HepG2 (cell line): ENCODE measurements around the gene ATP7B. TPM values are rescaled to one million over a fixed set of nuclear protein-coding genes. Genes with fewer than 3 reads are reported as not detected.

Source experiments
- BCL6 ChIP-seq: IDR thresholded peaks from 2 replicates; pipeline ENCODE4 v1.6.1; 2016; ENCODE audit warnings: missing genetic modification reagents, missing compliant biosample characterization
- CEBPB ChIP-seq: IDR thresholded peaks from 2 replicates; pipeline ENCODE4 v1.6.1; 2011; ENCODE audit warnings: low read depth, low read length, improper control_type of control experiment, borderline replicate concordance
- NCOA1 ChIP-seq: sonication (generic); formaldehyde crosslinking; IDR thresholded peaks from 2 replicates; pipeline ENCODE4 v1.9.0; 2021; ENCODE audit warnings: missing genetic modification reagents
- SRSF9 ChIP-seq: fragments of 200-400 bp; formaldehyde crosslinking; IDR thresholded peaks from 2 replicates; pipeline ENCODE4 v1.6.1; 2018; ENCODE audit warnings: borderline replicate concordance, mild to moderate bottlenecking, low read depth, low read length; ENCODE audit not compliant: insufficient read depth, poor library complexity, severe bottlenecking
- ZC3H4 ChIP-seq: sonication (generic); formaldehyde crosslinking; IDR thresholded peaks from 2 replicates; pipeline ENCODE4 v1.4.0; 2020; ENCODE audit warnings: missing genetic modification reagents, borderline replicate concordance
- ZNF205 ChIP-seq: IDR thresholded peaks from 2 replicates; pipeline ENCODE4 v1.6.1; 2018; ENCODE audit warnings: missing biosample characterization, missing genetic modification reagents
- ZNF333 ChIP-seq: sonication (generic); formaldehyde crosslinking; IDR thresholded peaks from 2 replicates; pipeline ENCODE4 v1.4.0; 2020; ENCODE audit warnings: mild to moderate bottlenecking, missing genetic modification reagents, borderline replicate concordance
- ZNF598 ChIP-seq: sonication (generic); formaldehyde crosslinking; IDR thresholded peaks from 2 replicates; pipeline ENCODE4 v1.5.1; 2020; ENCODE audit warnings: mild to moderate bottlenecking, missing genetic modification reagents, borderline replicate concordance
- polyA plus RNA-seq, 8 experiments: library from polyadenylated mRNA; depleted of rRNA in 3 of 8; stranded (reverse) in 7 of 8; unstranded in 1 of 8; fragments of >200 nt; fragmentation: Illumina TruSeq in 4 of 8; extraction: Trizol in 4 of 8; gene quantifications; 2 replicates each; pipeline versions ENCODE4 v1.2.1 to v1.2.3, GENCODE V29; 2011 to 2016; ENCODE audit warnings: low read depth in 4 of 8, missing spikeins in 1 of 8, mixed read lengths in 1 of 8; ENCODE audit not compliant: insufficient read depth in 1 of 8
- total RNA-seq, 5 experiments: library from RNA; depleted of rRNA; stranded (reverse); fragments of >200 nt; fragmentation: Illumina TruSeq; extraction: Trizol; gene quantifications; 2 replicates each; pipeline ENCODE4 v1.2.3, GENCODE V29; 2016; ENCODE audit warnings: low read depth in 1 of 5
- TF ChIP-seq, protein P1 (sequence below): sonication (generic); formaldehyde crosslinking; IDR thresholded peaks from 2 replicates; pipeline ENCODE4 v1.5.0; 2020; ENCODE audit warnings: missing genetic modification reagents
- TF ChIP-seq, protein P2 (sequence below): sonication (generic); formaldehyde crosslinking; IDR thresholded peaks from 2 replicates; pipeline ENCODE4 v1.4.0; 2020; ENCODE audit warnings: missing genetic modification reagents
- TF ChIP-seq, protein P3 (sequence below): sonication (generic); formaldehyde crosslinking; IDR thresholded peaks from 2 replicates; pipeline ENCODE4 v1.5.1; 2020; ENCODE audit warnings: missing genetic modification reagents, mild to moderate bottlenecking, borderline replicate concordance
- TF ChIP-seq, protein P4 (sequence below): sonication (generic); formaldehyde crosslinking; IDR thresholded peaks from 2 replicates; pipeline ENCODE4 v1.4.0; 2020; ENCODE audit warnings: mild to moderate bottlenecking, missing genetic modification reagents, borderline replicate concordance
- TF ChIP-seq, protein P5 (sequence below): IDR thresholded peaks from 2 replicates; pipeline ENCODE4 v1.6.1; 2016; ENCODE audit warnings: mild to moderate bottlenecking, missing biosample characterization, missing genetic modification reagents
- TF ChIP-seq, protein P6 (sequence below): sonication (generic); formaldehyde crosslinking; IDR thresholded peaks from 2 replicates; pipeline ENCODE4 v1.5.1; 2020; ENCODE audit warnings: mild to moderate bottlenecking, moderate library complexity, missing genetic modification reagents

ATP7B gene
- total and polyA plus RNA-seq, 2 of the 13 experiments (the other 11 are each of a cell fraction or from before 2014, with no cell fraction given), result 31.8 to 57.4 TPM

DNA sequence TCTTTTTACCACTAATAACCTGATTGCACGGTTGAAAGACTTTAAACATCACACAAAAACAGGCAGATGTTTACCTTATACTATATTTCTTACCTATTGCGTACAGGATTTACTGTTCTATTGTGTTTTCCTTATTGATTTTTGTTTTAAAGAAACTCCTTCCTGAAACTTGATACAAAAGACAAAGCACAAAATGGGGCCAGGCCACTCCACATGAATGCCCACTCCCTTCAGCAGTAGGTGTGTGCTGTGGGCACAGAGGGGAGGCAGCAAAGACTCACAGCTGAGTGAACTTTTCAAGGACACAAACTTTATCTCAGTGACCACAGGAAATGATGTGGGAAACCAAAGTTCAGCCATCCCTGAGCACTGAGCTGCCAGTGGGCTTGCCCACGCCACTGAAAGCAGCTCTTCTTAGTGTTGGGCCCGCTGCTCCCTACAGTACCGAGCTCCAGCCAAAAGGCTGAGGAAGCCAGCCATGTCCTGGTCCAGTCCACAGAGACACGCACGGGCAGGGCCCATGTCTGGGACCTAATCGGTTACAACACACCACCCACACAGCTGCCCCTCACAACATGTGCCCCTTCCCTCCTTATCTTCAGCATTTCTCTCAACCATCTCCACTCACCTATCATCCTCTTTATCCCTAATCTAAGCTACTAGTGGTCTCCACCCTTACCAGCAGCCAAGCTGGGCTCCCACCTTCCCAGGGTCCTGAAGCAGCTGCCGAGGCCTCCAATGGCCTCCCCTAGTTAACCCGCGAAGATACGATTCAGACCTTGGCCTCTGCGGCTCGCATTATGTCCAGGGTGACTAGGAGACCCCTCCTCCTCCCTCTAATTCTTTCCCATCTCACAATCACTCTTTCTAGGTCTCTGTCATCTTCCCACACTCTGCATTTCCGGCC, 39.5 kb downstream of the ATP7B start (continued):
- TF ChIP-seq, protein P1, sequence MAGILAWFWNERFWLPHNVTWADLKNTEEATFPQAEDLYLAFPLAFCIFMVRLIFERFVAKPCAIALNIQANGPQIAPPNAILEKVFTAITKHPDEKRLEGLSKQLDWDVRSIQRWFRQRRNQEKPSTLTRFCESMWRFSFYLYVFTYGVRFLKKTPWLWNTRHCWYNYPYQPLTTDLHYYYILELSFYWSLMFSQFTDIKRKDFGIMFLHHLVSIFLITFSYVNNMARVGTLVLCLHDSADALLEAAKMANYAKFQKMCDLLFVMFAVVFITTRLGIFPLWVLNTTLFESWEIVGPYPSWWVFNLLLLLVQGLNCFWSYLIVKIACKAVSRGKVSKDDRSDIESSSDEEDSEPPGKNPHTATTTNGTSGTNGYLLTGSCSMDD (CRISPR knock-in tag), result no peak
- TF ChIP-seq CEBPB, result no peak
- no peak for TF ChIP-seq NCOA1 (CRISPR knock-in tag)
- no peak for TF ChIP-seq ZNF205 (CRISPR knock-in tag)
- no peak for TF ChIP-seq ZNF598 (CRISPR knock-in tag)
- no peak for TF ChIP-seq SRSF9
- TF ChIP-seq, protein P2, sequence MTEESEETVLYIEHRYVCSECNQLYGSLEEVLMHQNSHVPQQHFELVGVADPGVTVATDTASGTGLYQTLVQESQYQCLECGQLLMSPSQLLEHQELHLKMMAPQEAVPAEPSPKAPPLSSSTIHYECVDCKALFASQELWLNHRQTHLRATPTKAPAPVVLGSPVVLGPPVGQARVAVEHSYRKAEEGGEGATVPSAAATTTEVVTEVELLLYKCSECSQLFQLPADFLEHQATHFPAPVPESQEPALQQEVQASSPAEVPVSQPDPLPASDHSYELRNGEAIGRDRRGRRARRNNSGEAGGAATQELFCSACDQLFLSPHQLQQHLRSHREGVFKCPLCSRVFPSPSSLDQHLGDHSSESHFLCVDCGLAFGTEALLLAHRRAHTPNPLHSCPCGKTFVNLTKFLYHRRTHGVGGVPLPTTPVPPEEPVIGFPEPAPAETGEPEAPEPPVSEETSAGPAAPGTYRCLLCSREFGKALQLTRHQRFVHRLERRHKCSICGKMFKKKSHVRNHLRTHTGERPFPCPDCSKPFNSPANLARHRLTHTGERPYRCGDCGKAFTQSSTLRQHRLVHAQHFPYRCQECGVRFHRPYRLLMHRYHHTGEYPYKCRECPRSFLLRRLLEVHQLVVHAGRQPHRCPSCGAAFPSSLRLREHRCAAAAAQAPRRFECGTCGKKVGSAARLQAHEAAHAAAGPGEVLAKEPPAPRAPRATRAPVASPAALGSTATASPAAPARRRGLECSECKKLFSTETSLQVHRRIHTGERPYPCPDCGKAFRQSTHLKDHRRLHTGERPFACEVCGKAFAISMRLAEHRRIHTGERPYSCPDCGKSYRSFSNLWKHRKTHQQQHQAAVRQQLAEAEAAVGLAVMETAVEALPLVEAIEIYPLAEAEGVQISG (CRISPR knock-in tag), result peak; percentile 35; the same call in 1 of the 2 replicates
- TF ChIP-seq, protein P3, sequence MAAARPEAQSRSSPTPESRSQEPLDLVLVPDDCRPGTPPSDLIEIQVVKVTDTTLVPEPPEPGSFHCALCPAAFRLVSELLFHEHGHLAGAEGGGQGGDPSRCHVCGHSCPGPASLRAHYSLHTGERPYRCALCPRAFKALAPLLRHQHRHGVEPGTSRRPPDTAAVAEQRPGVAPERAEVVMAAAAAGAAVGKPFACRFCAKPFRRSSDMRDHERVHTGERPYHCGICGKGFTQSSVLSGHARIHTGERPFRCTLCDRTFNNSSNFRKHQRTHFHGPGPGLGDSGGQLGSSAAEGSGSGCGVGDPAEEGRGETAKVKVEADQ (CRISPR knock-in tag), result no peak
- TF ChIP-seq, protein P4, sequence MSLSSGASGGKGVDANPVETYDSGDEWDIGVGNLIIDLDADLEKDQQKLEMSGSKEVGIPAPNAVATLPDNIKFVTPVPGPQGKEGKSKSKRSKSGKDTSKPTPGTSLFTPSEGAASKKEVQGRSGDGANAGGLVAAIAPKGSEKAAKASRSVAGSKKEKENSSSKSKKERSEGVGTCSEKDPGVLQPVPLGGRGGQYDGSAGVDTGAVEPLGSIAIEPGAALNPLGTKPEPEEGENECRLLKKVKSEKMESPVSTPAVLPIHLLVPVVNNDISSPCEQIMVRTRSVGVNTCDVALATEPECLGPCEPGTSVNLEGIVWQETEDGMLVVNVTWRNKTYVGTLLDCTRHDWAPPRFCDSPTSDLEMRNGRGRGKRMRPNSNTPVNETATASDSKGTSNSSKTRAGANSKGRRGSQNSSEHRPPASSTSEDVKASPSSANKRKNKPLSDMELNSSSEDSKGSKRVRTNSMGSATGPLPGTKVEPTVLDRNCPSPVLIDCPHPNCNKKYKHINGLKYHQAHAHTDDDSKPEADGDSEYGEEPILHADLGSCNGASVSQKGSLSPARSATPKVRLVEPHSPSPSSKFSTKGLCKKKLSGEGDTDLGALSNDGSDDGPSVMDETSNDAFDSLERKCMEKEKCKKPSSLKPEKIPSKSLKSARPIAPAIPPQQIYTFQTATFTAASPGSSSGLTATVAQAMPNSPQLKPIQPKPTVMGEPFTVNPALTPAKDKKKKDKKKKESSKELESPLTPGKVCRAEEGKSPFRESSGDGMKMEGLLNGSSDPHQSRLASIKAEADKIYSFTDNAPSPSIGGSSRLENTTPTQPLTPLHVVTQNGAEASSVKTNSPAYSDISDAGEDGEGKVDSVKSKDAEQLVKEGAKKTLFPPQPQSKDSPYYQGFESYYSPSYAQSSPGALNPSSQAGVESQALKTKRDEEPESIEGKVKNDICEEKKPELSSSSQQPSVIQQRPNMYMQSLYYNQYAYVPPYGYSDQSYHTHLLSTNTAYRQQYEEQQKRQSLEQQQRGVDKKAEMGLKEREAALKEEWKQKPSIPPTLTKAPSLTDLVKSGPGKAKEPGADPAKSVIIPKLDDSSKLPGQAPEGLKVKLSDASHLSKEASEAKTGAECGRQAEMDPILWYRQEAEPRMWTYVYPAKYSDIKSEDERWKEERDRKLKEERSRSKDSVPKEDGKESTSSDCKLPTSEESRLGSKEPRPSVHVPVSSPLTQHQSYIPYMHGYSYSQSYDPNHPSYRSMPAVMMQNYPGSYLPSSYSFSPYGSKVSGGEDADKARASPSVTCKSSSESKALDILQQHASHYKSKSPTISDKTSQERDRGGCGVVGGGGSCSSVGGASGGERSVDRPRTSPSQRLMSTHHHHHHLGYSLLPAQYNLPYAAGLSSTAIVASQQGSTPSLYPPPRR, result no peak
- 0 out of 2 replicates have a peak, but pooled peaks have one; percentile 47 for TF ChIP-seq BCL6 (CRISPR knock-in tag)
- TF ChIP-seq, protein P5, sequence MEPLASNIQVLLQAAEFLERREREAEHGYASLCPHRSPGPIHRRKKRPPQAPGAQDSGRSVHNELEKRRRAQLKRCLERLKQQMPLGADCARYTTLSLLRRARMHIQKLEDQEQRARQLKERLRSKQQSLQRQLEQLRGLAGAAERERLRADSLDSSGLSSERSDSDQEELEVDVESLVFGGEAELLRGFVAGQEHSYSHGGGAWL (CRISPR knock-in tag), result no peak
- TF ChIP-seq ZNF333 (CRISPR knock-in tag), result no peak
- TF ChIP-seq, protein P6, sequence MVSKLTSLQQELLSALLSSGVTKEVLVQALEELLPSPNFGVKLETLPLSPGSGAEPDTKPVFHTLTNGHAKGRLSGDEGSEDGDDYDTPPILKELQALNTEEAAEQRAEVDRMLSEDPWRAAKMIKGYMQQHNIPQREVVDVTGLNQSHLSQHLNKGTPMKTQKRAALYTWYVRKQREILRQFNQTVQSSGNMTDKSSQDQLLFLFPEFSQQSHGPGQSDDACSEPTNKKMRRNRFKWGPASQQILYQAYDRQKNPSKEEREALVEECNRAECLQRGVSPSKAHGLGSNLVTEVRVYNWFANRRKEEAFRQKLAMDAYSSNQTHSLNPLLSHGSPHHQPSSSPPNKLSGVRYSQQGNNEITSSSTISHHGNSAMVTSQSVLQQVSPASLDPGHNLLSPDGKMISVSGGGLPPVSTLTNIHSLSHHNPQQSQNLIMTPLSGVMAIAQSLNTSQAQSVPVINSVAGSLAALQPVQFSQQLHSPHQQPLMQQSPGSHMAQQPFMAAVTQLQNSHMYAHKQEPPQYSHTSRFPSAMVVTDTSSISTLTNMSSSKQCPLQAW (CRISPR knock-in tag), result no peak
- no peak for TF ChIP-seq ZC3H4 (CRISPR knock-in tag)
